MM.1S (cell line): ENCODE data around the gene CHI3L1.

Experiments
- DNase-seq: peaks from one replicate; pipeline ENCODE4 v3.0.0-alpha.2; 2015
- H2AFZ ChIP-seq: fragments of 300-600 bp; sonication (generic); 2 replicates; pipeline ENCODE4 v1.6.0; 2016; ENCODE audit warnings: antibody characterized with exemption, low read length
- H3F3A ChIP-seq: fragments of 300-600 bp; sonication (generic); 2 replicates; pipeline ENCODE4 v1.6.1; 2016; ENCODE audit warnings: mild to moderate bottlenecking, antibody characterized with exemption, low read length, moderate library complexity, mixed read lengths; ENCODE audit not compliant: insufficient read depth
- H3K27ac ChIP-seq: fragments of 300-600 bp; sonication (generic); 2 replicates; pipeline ENCODE4 v1.5.1; 2016; ENCODE audit warnings: mild to moderate bottlenecking, low read length
- H3K27me3 ChIP-seq: fragments of 300-600 bp; sonication (generic); replicated peaks from 2 replicates; pipeline ENCODE4 v1.6.0; 2016; ENCODE audit warnings: low read length; ENCODE audit not compliant: insufficient read depth
- H3K36me3 ChIP-seq: fragments of 300-600 bp; sonication (generic); replicated peaks from 2 replicates; pipeline ENCODE4 v1.6.1; 2016; ENCODE audit warnings: mild to moderate bottlenecking, low read length, mixed read lengths; ENCODE audit not compliant: insufficient read depth
- H3K4me1 ChIP-seq: fragments of 300-600 bp; sonication (generic); 2 replicates; pipeline ENCODE4 v1.6.1; 2016; ENCODE audit warnings: low read length, mixed read lengths
- H3K4me2 ChIP-seq: fragments of 300-600 bp; sonication (generic); 2 replicates; pipeline ENCODE4 v1.6.0; 2016; ENCODE audit warnings: low read depth, low read length
- H3K4me3 ChIP-seq: fragments of 300-600 bp; sonication (generic); 2 replicates; pipeline ENCODE4 v1.5.1; 2016; ENCODE audit warnings: low read length, mixed read lengths
- H3K79me2 ChIP-seq: fragments of 300-600 bp; sonication (generic); 2 replicates; pipeline ENCODE4 v1.6.1; 2016; ENCODE audit warnings: mixed run types, low read length, mixed read lengths
- H3K9ac ChIP-seq: fragments of 300-600 bp; sonication (generic); 2 replicates; pipeline ENCODE4 v1.6.1; 2016; ENCODE audit warnings: low read length, mixed read lengths
- H3K9me2 ChIP-seq: fragments of 300-600 bp; sonication (generic); replicated peaks from 2 replicates; pipeline ENCODE4 v1.6.1; 2016; ENCODE audit warnings: mild to moderate bottlenecking, low read length, mixed read lengths; ENCODE audit not compliant: insufficient read depth
- H3K9me3 ChIP-seq: fragments of 300-600 bp; sonication (generic); replicated peaks from 2 replicates; pipeline ENCODE4 v1.6.1; 2016; ENCODE audit warnings: mild to moderate bottlenecking, low read length, mixed read lengths; ENCODE audit not compliant: insufficient read depth
- H4K20me1 ChIP-seq: fragments of 300-600 bp; sonication (generic); 2 replicates; pipeline ENCODE4 v1.6.1; 2016; ENCODE audit warnings: mild to moderate bottlenecking, low read length, moderate library complexity, mixed read lengths; ENCODE audit not compliant: insufficient read depth
- EZH2 ChIP-seq: fragments of 300-600 bp; sonication (generic); optimal IDR thresholded peaks from 2 replicates; pipeline ENCODE3; 2017; ENCODE audit warnings: low read depth, mild to moderate bottlenecking, antibody characterized with exemption, low read length, mixed read lengths
- EZH2phosphoT487 ChIP-seq: fragments of 300-600 bp; sonication (generic); IDR thresholded peaks from 2 replicates; pipeline ENCODE4 v1.6.1; 2018; ENCODE audit warnings: antibody characterized with exemption, low read length
- TF ChIP-seq, protein P1 (sequence below): fragments of 300-600 bp; sonication (generic); IDR thresholded peaks from 2 replicates; pipeline ENCODE4 v1.5.1; 2016; ENCODE audit warnings: antibody characterized with exemption, low read length, mixed read lengths

Gene CHI3L1

DNA sequence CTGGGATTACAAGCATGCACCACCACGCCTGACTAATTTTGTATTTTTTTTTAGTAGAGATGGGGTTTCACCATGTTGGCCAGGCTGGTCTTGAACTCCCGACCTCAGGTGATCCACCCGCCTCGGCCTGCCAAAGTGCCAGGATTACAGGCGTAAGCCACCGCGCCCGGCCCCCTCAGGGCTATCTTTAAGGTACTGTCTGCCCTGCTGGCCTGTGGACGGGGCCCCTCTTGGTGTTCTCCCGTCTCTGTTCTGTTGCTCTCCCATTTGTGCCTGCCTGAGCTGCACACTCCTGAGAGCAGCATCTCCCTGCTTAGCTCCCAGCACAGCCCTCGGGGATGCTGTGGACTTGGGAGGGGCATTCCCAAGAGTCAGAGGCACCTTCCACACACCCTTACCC lies 24.8 kb downstream of the CHI3L1 start:
- H3K27ac ChIP-seq, result no peak overlapping the region
- no peaks in the 10 kb centered on the region for H3K27me3 ChIP-seq
- no peak for DNase-seq
- no peaks in the 10 kb centered on the region for H3F3A ChIP-seq
- H4K20me1 ChIP-seq, result no peaks in the 10 kb centered on the region
- H3K4me2 ChIP-seq, result no peak overlapping the region
- H3K36me3 ChIP-seq, result no peaks in the 10 kb centered on the region
- H3K9ac ChIP-seq, result no peak overlapping the region
- H3K4me1 ChIP-seq, result peaks cover 5% of the 10 kb centered on the region; the same call in 1 of the 2 replicates
- no peak overlapping the region for H3K4me3 ChIP-seq
- no peak for TF ChIP-seq EZH2
- TF ChIP-seq, protein P1, sequence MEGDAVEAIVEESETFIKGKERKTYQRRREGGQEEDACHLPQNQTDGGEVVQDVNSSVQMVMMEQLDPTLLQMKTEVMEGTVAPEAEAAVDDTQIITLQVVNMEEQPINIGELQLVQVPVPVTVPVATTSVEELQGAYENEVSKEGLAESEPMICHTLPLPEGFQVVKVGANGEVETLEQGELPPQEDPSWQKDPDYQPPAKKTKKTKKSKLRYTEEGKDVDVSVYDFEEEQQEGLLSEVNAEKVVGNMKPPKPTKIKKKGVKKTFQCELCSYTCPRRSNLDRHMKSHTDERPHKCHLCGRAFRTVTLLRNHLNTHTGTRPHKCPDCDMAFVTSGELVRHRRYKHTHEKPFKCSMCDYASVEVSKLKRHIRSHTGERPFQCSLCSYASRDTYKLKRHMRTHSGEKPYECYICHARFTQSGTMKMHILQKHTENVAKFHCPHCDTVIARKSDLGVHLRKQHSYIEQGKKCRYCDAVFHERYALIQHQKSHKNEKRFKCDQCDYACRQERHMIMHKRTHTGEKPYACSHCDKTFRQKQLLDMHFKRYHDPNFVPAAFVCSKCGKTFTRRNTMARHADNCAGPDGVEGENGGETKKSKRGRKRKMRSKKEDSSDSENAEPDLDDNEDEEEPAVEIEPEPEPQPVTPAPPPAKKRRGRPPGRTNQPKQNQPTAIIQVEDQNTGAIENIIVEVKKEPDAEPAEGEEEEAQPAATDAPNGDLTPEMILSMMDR, result no peak
- H3K79me2 ChIP-seq, result no peaks in the 10 kb centered on the region
- no peaks in the 10 kb centered on the region for H3K9me3 ChIP-seq
- H2AFZ ChIP-seq, result no peak overlapping the region
- H3K9me2 ChIP-seq, result no peaks in the 10 kb centered on the region

DNA sequence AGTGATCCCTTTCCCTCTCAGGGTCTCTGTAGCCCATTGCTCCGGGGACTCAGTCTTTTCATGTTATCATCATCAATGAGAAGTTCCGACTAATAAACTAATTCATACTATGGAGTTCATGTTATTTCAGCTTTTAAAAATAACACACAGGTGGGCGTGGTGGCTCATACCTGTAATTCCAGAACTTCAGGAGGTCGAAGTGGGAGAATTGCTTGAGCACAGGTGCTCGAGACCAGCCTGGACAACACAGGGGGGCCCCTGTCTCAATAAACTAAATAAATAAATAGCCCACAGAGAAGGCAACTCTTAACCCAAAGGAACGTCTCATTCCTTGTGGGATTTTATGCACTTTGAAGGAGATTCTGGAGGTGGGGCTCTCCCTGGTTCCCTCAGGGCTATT lies 25.3 kb downstream of the CHI3L1 start:
- no peak overlapping the region for H3K4me3 ChIP-seq
- no peak for DNase-seq
- no peaks in the 10 kb centered on the region for H3F3A ChIP-seq
- H3K36me3 ChIP-seq, result no peaks in the 10 kb centered on the region
- H3K4me2 ChIP-seq, result no peak overlapping the region
- no peak overlapping the region for H3K27ac ChIP-seq
- H3K4me1 ChIP-seq, result no peaks in the 10 kb centered on the region
- H3K9me2 ChIP-seq, result no peaks in the 10 kb centered on the region
- H3K27me3 ChIP-seq, result no peaks in the 10 kb centered on the region
- no peaks in the 10 kb centered on the region for H3K9me3 ChIP-seq
- H3K9ac ChIP-seq, result no peak overlapping the region
- H2AFZ ChIP-seq, result no peak overlapping the region
- H3K79me2 ChIP-seq, result no peaks in the 10 kb centered on the region
- no peak for TF ChIP-seq EZH2phosphoT487
- no peaks in the 10 kb centered on the region for H4K20me1 ChIP-seq

DNA sequence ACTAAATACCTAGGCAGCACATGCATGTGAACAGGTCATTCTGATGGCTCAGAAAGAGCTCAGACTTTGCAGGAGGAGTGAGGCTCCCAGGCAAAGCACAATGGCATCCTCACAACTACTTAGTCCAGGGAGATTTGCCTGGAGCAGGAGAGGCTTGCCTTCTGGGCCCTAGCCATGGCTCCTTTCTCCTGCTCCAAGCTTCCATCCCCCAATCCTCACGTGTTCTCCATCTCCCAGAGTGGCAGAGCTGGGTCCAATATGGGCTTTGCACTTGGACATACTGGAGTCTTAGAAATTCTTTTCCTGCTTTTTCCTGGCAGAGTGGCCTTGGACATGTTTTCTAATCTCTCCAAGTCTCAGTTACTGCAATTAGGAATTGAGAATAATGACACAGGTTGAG lies 26.7 kb downstream of the CHI3L1 start:
- no peaks in the 10 kb centered on the region for H3K36me3 ChIP-seq
- H4K20me1 ChIP-seq, result no peaks in the 10 kb centered on the region
- no peak overlapping the region for H2AFZ ChIP-seq
- H3K9me3 ChIP-seq, result no peaks in the 10 kb centered on the region
- no peak overlapping the region for H3K9ac ChIP-seq
- no peaks in the 10 kb centered on the region for H3K9me2 ChIP-seq
- H3K27ac ChIP-seq, result no peak overlapping the region
- DNase-seq, result no peak
- H3K27me3 ChIP-seq, result no peaks in the 10 kb centered on the region
- TF ChIP-seq EZH2phosphoT487 (no peak), EZH2 (no peak)
- TF ChIP-seq, protein P1, result no peak
- H3K79me2 ChIP-seq, result no peaks in the 10 kb centered on the region
- no peaks in the 10 kb centered on the region for H3K4me1 ChIP-seq
- no peak overlapping the region for H3K4me2 ChIP-seq
- no peaks in the 10 kb centered on the region for H3F3A ChIP-seq
- H3K4me3 ChIP-seq, result no peak overlapping the region

DNA sequence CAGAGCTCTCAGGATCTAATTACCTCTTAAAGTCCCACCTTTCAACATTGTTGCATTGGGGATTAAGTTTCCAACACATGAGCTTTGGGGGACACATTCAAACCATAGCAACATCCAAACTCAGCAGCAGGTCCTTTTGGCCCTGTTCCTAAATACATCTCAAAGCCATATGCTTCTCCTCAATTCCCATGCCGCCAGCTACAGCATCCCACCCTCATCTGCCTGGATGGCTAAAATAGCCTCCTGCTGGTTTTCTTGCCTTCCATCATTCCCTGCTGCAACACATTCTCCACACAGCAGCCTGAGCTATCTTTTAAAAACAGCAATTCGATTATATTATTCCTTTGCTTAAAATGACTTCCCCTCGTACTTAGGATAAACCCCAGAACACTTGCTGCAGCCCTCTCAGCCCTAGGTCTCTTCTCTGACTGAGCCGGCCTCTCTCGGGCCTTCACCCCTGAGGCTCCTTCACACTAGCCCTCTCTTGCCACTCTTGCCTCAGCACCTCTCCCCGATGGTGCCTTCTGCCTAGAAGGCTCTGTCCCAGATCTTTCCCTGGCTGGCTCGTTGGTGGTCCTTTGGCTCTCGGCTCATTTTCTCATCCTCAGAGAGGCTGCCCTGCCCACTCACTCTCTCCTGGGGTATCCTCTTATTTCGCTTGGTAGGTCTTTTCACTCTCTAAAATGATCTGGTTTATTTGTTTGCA lies 27.4 kb downstream of the CHI3L1 start:
- Histone ChIP-seq H3K9me3 (no peaks in the 10 kb centered on the region), H3K9me2 (no peaks in the 10 kb centered on the region), H2AFZ (no peak overlapping the region), H3K4me3 (no peak overlapping the region), H3K36me3 (no peaks in the 10 kb centered on the region), H3K27me3 (no peaks in the 10 kb centered on the region), H3K9ac (no peak overlapping the region), H3K4me1 (no peaks in the 10 kb centered on the region), H3F3A (no peaks in the 10 kb centered on the region), H3K27ac (no peak overlapping the region), H4K20me1 (no peaks in the 10 kb centered on the region), H3K4me2 (no peak overlapping the region), H3K79me2 (no peaks in the 10 kb centered on the region)
- TF ChIP-seq EZH2phosphoT487, result no peak
- TF ChIP-seq EZH2, result no peak
- TF ChIP-seq, protein P1, result no peak
- DNase-seq, result no peak
